IMR-90 (cell line): ENCODE measurements around the gene IFTAP. TPM values are rescaled to one million over a fixed set of nuclear protein-coding genes. Genes with fewer than 3 reads are reported as not detected.

ENCODE experiments used
- ATAC-seq: fragments of 200-7000 bp; cut with Tn5 transposase; 2 replicates; pipeline ENCODE4 v1.9.1; 2020; ENCODE audit warnings: low read depth, mild to moderate bottlenecking, moderate library complexity
- BruUV-seq: library from RNA; stranded (reverse); fragments of 400-500 nt; replicated peaks from 2 replicates; lab custom pipeline; 2021; lab: Mats Ljungman, UMichigan
- CTCF ChIA-PET: fragments of 300-600 bp; formaldehyde crosslinking; extraction: SDS; loops from one replicate; lab custom pipeline; 2021; ENCODE audit warnings: antibody characterized with exemption; lab: Yijun Ruan, JAX
- POLR2A ChIA-PET: fragments of 300-600 bp; sonication (Branson Sonifier 250); formaldehyde crosslinking; loops from one replicate; lab custom pipeline; 2022; ENCODE audit warnings: antibody characterized with exemption; ENCODE audit not compliant: unreplicated experiment; lab: Charles Lee
- DNase-seq: peaks from one replicate; pipeline ENCODE4 v3.0.0; 2013
- H2AFZ ChIP-seq: replicated peaks from 2 replicates; pipeline ENCODE3; 2013; ENCODE audit warnings: low read length, mild to moderate bottlenecking; ENCODE audit not compliant: poor library complexity
- H2AK5ac ChIP-seq: 2 replicates; pipeline ENCODE4 v1.6.1; 2013; ENCODE audit warnings: low read depth, low read length, inconsistent platforms
- H2AK9ac ChIP-seq: replicated peaks from 2 replicates; pipeline ENCODE3; 2013; ENCODE audit warnings: mild to moderate bottlenecking, low read depth, low read length, moderate library complexity; ENCODE audit not compliant: poor library complexity
- H2BK120ac ChIP-seq: 2 replicates; pipeline ENCODE4 v1.6.1; 2013; ENCODE audit warnings: low read depth, low read length, inconsistent platforms
- H2BK15ac ChIP-seq: 3 replicates; pipeline ENCODE4 v1.6.1; 2013; ENCODE audit warnings: low read depth, low read length, inconsistent platforms
- H2BK20ac ChIP-seq: 2 replicates; pipeline ENCODE4 v1.6.1; 2013; ENCODE audit warnings: low read depth, mild to moderate bottlenecking, inconsistent platforms, low read length, moderate library complexity
- H2BK5ac ChIP-seq: 2 replicates; pipeline ENCODE4 v1.6.1; 2013; ENCODE audit warnings: mild to moderate bottlenecking, low read depth, low read length, inconsistent platforms; ENCODE audit not compliant: poor library complexity, severe bottlenecking
- H3K14ac ChIP-seq: replicated peaks from 2 replicates; pipeline ENCODE4 v1.6.1; 2013; ENCODE audit warnings: low read depth, low read length, inconsistent platforms
- H3K18ac ChIP-seq: 2 replicates; pipeline ENCODE4 v1.6.1; 2013; ENCODE audit warnings: low read depth, low read length, control low read depth
- H3K23ac ChIP-seq: 2 replicates; pipeline ENCODE4 v1.6.1; 2013; ENCODE audit warnings: low read depth, low read length, inconsistent platforms
- H3K27ac ChIP-seq: 2 replicates; pipeline ENCODE4 v1.5.1; 2013; ENCODE audit warnings: mild to moderate bottlenecking, control low read depth, low read length; ENCODE audit not compliant: insufficient read depth
- H3K27me3 ChIP-seq: 2 replicates; pipeline ENCODE4 v1.6.1; 2013; ENCODE audit warnings: low read length; ENCODE audit not compliant: control insufficient read depth, insufficient read depth
- H3K36me3 ChIP-seq: 2 replicates; pipeline ENCODE4 v1.6.1; 2013; ENCODE audit warnings: low read length, mixed read lengths; ENCODE audit not compliant: control insufficient read depth, insufficient read depth
- H3K4ac ChIP-seq: 2 replicates; pipeline ENCODE4 v1.6.1; 2013; ENCODE audit warnings: low read depth, low read length, inconsistent platforms
- H3K4me1 ChIP-seq: 2 replicates; pipeline ENCODE4 v1.6.1; 2013; ENCODE audit warnings: low read length, mixed read lengths; ENCODE audit not compliant: control insufficient read depth, insufficient read depth
- H3K4me2 ChIP-seq: 2 replicates; pipeline ENCODE4 v1.6.1; 2013; ENCODE audit warnings: low read depth, mild to moderate bottlenecking, control low read depth, low read length, moderate library complexity
- H3K4me3 ChIP-seq: 2 replicates; pipeline ENCODE4 v1.5.1; 2013; ENCODE audit warnings: low read depth, mild to moderate bottlenecking, control low read depth, low read length, moderate library complexity; ENCODE audit not compliant: insufficient read depth
- H3K56ac ChIP-seq: 2 replicates; pipeline ENCODE4 v1.6.1; 2013; ENCODE audit warnings: low read length, inconsistent platforms; ENCODE audit not compliant: insufficient read depth; ENCODE audit errors: extremely low read depth
- H3K79me1 ChIP-seq, 2 experiments: 2 replicates each; pipeline ENCODE4 v1.6.1; 2013; ENCODE audit warnings: low read length in 2 of 2, inconsistent platforms in 1 of 2, low read depth in 1 of 2
- H3K9ac ChIP-seq: 2 replicates; pipeline ENCODE4 v1.6.1; 2013; ENCODE audit warnings: low read depth, low read length, control low read depth
- H3K9me1 ChIP-seq: 2 replicates; pipeline ENCODE4 v1.6.1; 2013; ENCODE audit warnings: low read length, inconsistent platforms; ENCODE audit not compliant: insufficient read depth
- H3K9me3 ChIP-seq: 2 replicates; pipeline ENCODE4 v1.6.1; 2013; ENCODE audit warnings: low read length; ENCODE audit not compliant: control insufficient read depth, insufficient read depth
- H4K20me1 ChIP-seq: 2 replicates; pipeline ENCODE4 v1.6.1; 2013; ENCODE audit warnings: low read length, inconsistent platforms; ENCODE audit not compliant: insufficient read depth
- H4K5ac ChIP-seq: 2 replicates; pipeline ENCODE4 v1.6.1; 2013; ENCODE audit warnings: mild to moderate bottlenecking, low read depth, low read length, control low read depth
- H4K8ac ChIP-seq, 2 experiments: 2 replicates each; pipeline ENCODE4 v1.6.1; 2013; ENCODE audit warnings: low read depth in 2 of 2, low read length in 2 of 2, control low read depth in 1 of 2, inconsistent platforms in 1 of 2
- H4K91ac ChIP-seq: 2 replicates; pipeline ENCODE4 v1.6.1; 2013; ENCODE audit warnings: low read depth, low read length, inconsistent platforms; ENCODE audit not compliant: insufficient read depth
- BHLHE40 ChIP-seq: fragments of 150-350 bp; IDR thresholded peaks from 2 replicates; pipeline ENCODE4 v1.6.1; 2016; ENCODE audit warnings: mild to moderate bottlenecking, low read depth, low read length
- CEBPB ChIP-seq: IDR thresholded peaks from 2 replicates; pipeline ENCODE4 v1.6.1; 2012; ENCODE audit warnings: low read depth, low read length, improper control_type of control experiment
- CHD1 ChIP-seq: IDR thresholded peaks from 2 replicates; pipeline ENCODE4 v1.6.1; 2012; ENCODE audit warnings: low read depth, low read length, improper control_type of control experiment
- FOS ChIP-seq: fragments of 150-350 bp; IDR thresholded peaks from 2 replicates; pipeline ENCODE4 v1.6.1; 2016; ENCODE audit warnings: low read depth, low read length
- MAFK ChIP-seq: IDR thresholded peaks from 2 replicates; pipeline ENCODE4 v1.6.1; 2012; ENCODE audit warnings: low read depth, low read length, improper control_type of control experiment
- MAZ ChIP-seq: IDR thresholded peaks from 2 replicates; pipeline ENCODE4 v1.6.1; 2012; ENCODE audit warnings: low read depth, mild to moderate bottlenecking, low read length, improper control_type of control experiment, moderate library complexity, borderline replicate concordance
- MXI1 ChIP-seq: IDR thresholded peaks from 2 replicates; pipeline ENCODE4 v1.6.1; 2012; ENCODE audit warnings: low read depth, mild to moderate bottlenecking, low read length, moderate library complexity, borderline replicate concordance
- NFE2L2 ChIP-seq: fragments of 150-350 bp; IDR thresholded peaks from 2 replicates; pipeline ENCODE4 v1.6.1; 2016; ENCODE audit warnings: low read depth, mild to moderate bottlenecking, low read length
- POLR2A ChIP-seq: IDR thresholded peaks from 2 replicates; pipeline ENCODE4 v1.6.1; 2012; ENCODE audit warnings: mild to moderate bottlenecking, low read depth, low read length
- RAD21 ChIP-seq: IDR thresholded peaks from 2 replicates; pipeline ENCODE4 v1.6.1; 2012; ENCODE audit warnings: low read length, improper control_type of control experiment
- RCOR1 ChIP-seq: IDR thresholded peaks from 2 replicates; pipeline ENCODE4 v1.6.1; 2012; ENCODE audit warnings: mild to moderate bottlenecking, low read length, improper control_type of control experiment; ENCODE audit not compliant: insufficient replicate concordance
- RFX5 ChIP-seq: IDR thresholded peaks from 2 replicates; pipeline ENCODE4 v1.8.0; 2012; ENCODE audit warnings: low read depth, mild to moderate bottlenecking, low read length, moderate library complexity
- SMC3 ChIP-seq: fragments of 150-350 bp; IDR thresholded peaks from 2 replicates; pipeline ENCODE4 v1.6.1; 2016; ENCODE audit warnings: low read depth, mild to moderate bottlenecking, antibody characterized with exemption, low read length, moderate library complexity
- dilution Hi-C: fragments of 300-500 bp; cut with HindIII; formaldehyde crosslinking; loops from one replicate; pipeline ENCODE4 v1.14.3; 2018; ENCODE audit warnings: low sequenced_read_pairs; ENCODE audit not compliant: unreplicated experiment
- in situ Hi-C: fragments of 300-500 bp; cut with MboI; formaldehyde crosslinking; loops from 3 replicates; pipeline ENCODE4 v1.14.3; 2019; ENCODE audit warnings: low sequenced_read_pairs, inconsistent platforms, mixed read lengths
- intact Hi-C: fragments of 100-400 bp; cut with micrococcal nuclease; formaldehyde crosslinking; loops from 2 replicates; pipeline ENCODE4 v1.10.0; 2022
- polyA plus RNA-seq, 3 experiments: library from polyadenylated mRNA; depleted of rRNA; stranded (reverse); fragments of >200 nt; gene quantifications; 2 replicates each; pipeline ENCODE4 v1.2.3, GENCODE V29; 2012; ENCODE audit warnings: low replicate concordance in 1 of 3
- total RNA-seq: library from RNA; depleted of rRNA; stranded (reverse); fragments of >200 nt; gene quantifications from 2 replicates; pipeline ENCODE4 v1.2.3, GENCODE V29; 2012
- TF ChIP-seq, protein P1 (sequence below): fragments of 150-350 bp; IDR thresholded peaks from 2 replicates; pipeline ENCODE4 v1.6.1; 2016; ENCODE audit warnings: low read depth, mild to moderate bottlenecking, low read length, moderate library complexity, borderline replicate concordance
- TF ChIP-seq, protein P2 (sequence below): fragments of 150-350 bp; IDR thresholded peaks from 2 replicates; pipeline ENCODE4 v1.6.1; 2017; ENCODE audit warnings: mild to moderate bottlenecking, antibody characterized with exemption, low read length, low read depth
- TF ChIP-seq, protein P3 (sequence below): conservative IDR thresholded peaks from 2 replicates; pipeline ENCODE4 v1.5.1; 2012; ENCODE audit warnings: mild to moderate bottlenecking, low read depth, low read length, improper control_type of control experiment

The IFTAP gene
- total and polyA plus RNA-seq, 2 of the 4 experiments (the other 2 are of a cell fraction): 15.8 to 28.5 TPM

DNA sequence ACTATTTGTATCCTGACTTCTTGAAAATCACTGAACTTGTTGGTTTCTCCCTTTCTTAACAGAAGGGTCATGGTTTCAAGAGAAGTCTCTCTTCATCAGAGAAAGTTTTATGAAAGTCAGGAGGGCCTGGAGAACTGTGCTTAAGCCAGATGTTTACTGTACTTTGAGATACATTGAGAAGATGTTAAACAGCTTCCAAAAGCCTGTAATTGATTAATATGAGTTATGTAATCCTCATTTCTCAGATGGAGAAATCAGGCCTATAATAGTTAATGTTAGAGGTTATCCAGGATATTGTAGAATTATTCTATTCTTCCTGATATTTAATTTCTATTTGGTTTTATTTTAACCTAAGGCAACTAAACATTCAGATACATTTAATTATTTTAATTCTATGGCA lies 100.8 kb downstream of the IFTAP start:
- no peak for TF ChIP-seq RAD21
- no peak for TF ChIP-seq CEBPB
- no peak for TF ChIP-seq SMC3
- TF ChIP-seq, protein P1, sequence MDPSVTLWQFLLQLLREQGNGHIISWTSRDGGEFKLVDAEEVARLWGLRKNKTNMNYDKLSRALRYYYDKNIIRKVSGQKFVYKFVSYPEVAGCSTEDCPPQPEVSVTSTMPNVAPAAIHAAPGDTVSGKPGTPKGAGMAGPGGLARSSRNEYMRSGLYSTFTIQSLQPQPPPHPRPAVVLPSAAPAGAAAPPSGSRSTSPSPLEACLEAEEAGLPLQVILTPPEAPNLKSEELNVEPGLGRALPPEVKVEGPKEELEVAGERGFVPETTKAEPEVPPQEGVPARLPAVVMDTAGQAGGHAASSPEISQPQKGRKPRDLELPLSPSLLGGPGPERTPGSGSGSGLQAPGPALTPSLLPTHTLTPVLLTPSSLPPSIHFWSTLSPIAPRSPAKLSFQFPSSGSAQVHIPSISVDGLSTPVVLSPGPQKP: no peak
- TF ChIP-seq FOS: no peak
- no peak for TF ChIP-seq RFX5
- TF ChIP-seq BHLHE40: no peak
- TF ChIP-seq RCOR1: no peak
- TF ChIP-seq, protein P2, sequence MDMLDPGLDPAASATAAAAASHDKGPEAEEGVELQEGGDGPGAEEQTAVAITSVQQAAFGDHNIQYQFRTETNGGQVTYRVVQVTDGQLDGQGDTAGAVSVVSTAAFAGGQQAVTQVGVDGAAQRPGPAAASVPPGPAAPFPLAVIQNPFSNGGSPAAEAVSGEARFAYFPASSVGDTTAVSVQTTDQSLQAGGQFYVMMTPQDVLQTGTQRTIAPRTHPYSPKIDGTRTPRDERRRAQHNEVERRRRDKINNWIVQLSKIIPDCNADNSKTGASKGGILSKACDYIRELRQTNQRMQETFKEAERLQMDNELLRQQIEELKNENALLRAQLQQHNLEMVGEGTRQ: no peak
- TF ChIP-seq CHD1: no peak
- TF ChIP-seq, protein P3, sequence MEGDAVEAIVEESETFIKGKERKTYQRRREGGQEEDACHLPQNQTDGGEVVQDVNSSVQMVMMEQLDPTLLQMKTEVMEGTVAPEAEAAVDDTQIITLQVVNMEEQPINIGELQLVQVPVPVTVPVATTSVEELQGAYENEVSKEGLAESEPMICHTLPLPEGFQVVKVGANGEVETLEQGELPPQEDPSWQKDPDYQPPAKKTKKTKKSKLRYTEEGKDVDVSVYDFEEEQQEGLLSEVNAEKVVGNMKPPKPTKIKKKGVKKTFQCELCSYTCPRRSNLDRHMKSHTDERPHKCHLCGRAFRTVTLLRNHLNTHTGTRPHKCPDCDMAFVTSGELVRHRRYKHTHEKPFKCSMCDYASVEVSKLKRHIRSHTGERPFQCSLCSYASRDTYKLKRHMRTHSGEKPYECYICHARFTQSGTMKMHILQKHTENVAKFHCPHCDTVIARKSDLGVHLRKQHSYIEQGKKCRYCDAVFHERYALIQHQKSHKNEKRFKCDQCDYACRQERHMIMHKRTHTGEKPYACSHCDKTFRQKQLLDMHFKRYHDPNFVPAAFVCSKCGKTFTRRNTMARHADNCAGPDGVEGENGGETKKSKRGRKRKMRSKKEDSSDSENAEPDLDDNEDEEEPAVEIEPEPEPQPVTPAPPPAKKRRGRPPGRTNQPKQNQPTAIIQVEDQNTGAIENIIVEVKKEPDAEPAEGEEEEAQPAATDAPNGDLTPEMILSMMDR: no peak
- TF ChIP-seq MXI1: no peak
- no peak for TF ChIP-seq MAZ
- TF ChIP-seq NFE2L2: no peak
- TF ChIP-seq MAFK: no peak
- TF ChIP-seq POLR2A: no peak
- in situ Hi-C loops: no loop called here
- H3K4me2 ChIP-seq: no peak overlapping the region
- H4K5ac ChIP-seq: no peak overlapping the region
- no peak overlapping the region for H3K4me3 ChIP-seq
- dilution Hi-C loops: no loop called here
- H3K18ac ChIP-seq: no peak overlapping the region
- no peaks in the 10 kb centered on the region for H3K9me3 ChIP-seq
- H2BK20ac ChIP-seq: no peak overlapping the region
- H3K27me3 ChIP-seq: peaks cover 13% of the 10 kb centered on the region
- H4K20me1 ChIP-seq: no peaks in the 10 kb centered on the region
- no peak overlapping the region for H2AK5ac ChIP-seq
- no peak overlapping the region for H2BK15ac ChIP-seq
- no peaks in the 10 kb centered on the region for H3K36me3 ChIP-seq
- ChIA-PET CTCF (no interaction called here), POLR2A (no interaction called here)
- DNase-seq (no peak), ATAC-seq (no peak)
- no peak overlapping the region for H4K8ac ChIP-seq
- H3K23ac ChIP-seq: no peak overlapping the region
- H2AFZ ChIP-seq: no peak overlapping the region
- no peak overlapping the region for H3K27ac ChIP-seq
- intact Hi-C loops: no loop called here
- no peak overlapping the region for H3K4ac ChIP-seq
- H2BK5ac ChIP-seq: no peak overlapping the region
- no peaks in the 10 kb centered on the region for H3K4me1 ChIP-seq
- H4K91ac ChIP-seq: no peak overlapping the region
- no peak overlapping the region for H3K56ac ChIP-seq
- no peak overlapping the region for H2BK120ac ChIP-seq
- no peak overlapping the region for H2AK9ac ChIP-seq
- no TSS peak for BruUV-seq
- no peak overlapping the region for H3K14ac ChIP-seq
- no peak overlapping the region for H3K9ac ChIP-seq
- H3K79me1 ChIP-seq: no peaks in the 10 kb centered on the region
- no peaks in the 10 kb centered on the region for H3K9me1 ChIP-seq
